ENCODE data around the gene GPR84.

The GPR84 gene

DNA sequence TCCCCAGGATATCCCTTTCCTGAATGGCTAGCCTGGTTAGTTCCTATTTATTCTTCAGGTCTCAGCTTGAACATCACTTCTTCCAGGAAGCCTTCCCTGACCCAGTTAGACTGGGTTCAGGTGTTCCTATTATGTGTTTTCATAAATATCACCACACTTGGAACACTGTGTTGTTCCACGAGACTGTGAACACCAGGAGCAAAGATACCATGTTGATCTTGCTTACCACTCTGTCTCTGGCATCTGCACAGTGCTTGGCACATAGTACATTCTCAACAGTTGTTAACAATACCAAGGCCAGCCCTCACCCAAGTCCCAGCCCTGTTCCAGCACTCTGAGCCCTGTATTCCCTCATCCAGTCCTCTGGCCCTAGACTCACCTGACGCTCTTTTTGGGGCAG lies 33.9 kb upstream of the GPR84 start:
- H3K4me3 Mint-ChIP-seq, result no peak overlapping the region
- peak overlapping the region; percentile 77 for H3K27ac Mint-ChIP-seq
- peaks cover 66% of the 10 kb centered on the region for H3K4me1 Mint-ChIP-seq (ENCODE audit: low read depth)
- intact Hi-C loops (cut with micrococcal nuclease), result loop anchor here (10.0 kb wide), 1 partner anchor 97 kb away; the partner anchor contains the start of gene NCKAP1L
- peaks cover 90% of the 10 kb centered on the region for H3K36me3 Mint-ChIP-seq (ENCODE audit: low read depth)
- no peaks in the 10 kb centered on the region for H3K9me3 Mint-ChIP-seq
- H3K27me3 Mint-ChIP-seq, result no peaks in the 10 kb centered on the region

- peaks cover 71% of the 10 kb centered on the region for H3K4me1 Mint-ChIP-seq (ENCODE audit: low read depth)
- no peak overlapping the region for H3K4me3 Mint-ChIP-seq
- H3K9me3 Mint-ChIP-seq, result no peaks in the 10 kb centered on the region
- peak overlapping the region; percentile 77 for H3K27ac Mint-ChIP-seq
- peaks cover 89% of the 10 kb centered on the region for H3K36me3 Mint-ChIP-seq (ENCODE audit: low read depth)
- intact Hi-C loops (cut with micrococcal nuclease), result loop anchor here (10.0 kb wide), 1 partner anchor 98 kb away; the partner anchor contains the start of gene NCKAP1L
- no peaks in the 10 kb centered on the region for H3K27me3 Mint-ChIP-seq
Observed at GRCh38 chr12:54397157-54397556, 32.9 kb upstream of the GPR84 start.

GRCh38 chr12:54395545-54395944 lies 31.3 kb upstream of the GPR84 start:
- Mint-ChIP-seq H3K4me3 (no peak overlapping the region), H3K4me1 (ENCODE audit: low read depth) (peaks cover 83% of the 10 kb centered on the region)

DNA sequence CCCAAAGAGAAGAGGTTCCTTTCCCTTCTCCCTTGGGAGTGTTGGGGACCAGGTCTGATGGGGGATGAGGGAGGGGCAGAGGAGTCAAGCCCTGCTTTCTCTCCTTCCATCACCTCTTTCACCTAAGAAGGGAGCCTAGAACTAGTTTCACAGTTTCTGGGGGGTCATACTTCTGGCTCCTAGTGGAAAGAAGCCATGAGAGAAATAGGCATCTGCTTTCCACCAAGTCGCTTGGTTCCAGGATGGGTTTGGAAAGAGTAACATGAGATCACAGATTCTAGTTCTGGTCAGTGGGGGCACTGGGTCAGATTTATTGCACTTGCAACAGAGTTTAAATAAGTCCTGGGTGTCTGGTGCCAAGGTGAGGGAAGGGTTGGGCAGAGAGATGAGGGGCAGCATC lies 30.7 kb upstream of the GPR84 start:
- Mint-ChIP-seq H3K4me3 (no peak overlapping the region), H3K9me3 (no peaks in the 10 kb centered on the region), H3K36me3 (ENCODE audit: low read depth) (peaks cover 79% of the 10 kb centered on the region), H3K27me3 (no peaks in the 10 kb centered on the region), H3K4me1 (ENCODE audit: low read depth) (peaks cover 88% of the 10 kb centered on the region), H3K27ac (peak overlapping the region; percentile 77)
- intact Hi-C loops (cut with micrococcal nuclease), result loop anchor here (1.0 to 10.0 kb wide), 2 partner anchors 16 to 100 kb away; partner anchors contain the start of gene NCKAP1L

More at GRCh38 chr12:54395545-54395944, 31.3 kb upstream of the GPR84 start:
- Mint-ChIP-seq H3K27ac (peak overlapping the region; percentile 77), H3K36me3 (ENCODE audit: low read depth) (peaks cover 84% of the 10 kb centered on the region), H3K27me3 (no peaks in the 10 kb centered on the region), H3K9me3 (no peaks in the 10 kb centered on the region)
- intact Hi-C loops (cut with micrococcal nuclease), result loop anchor here (10.0 kb wide), 1 partner anchor 99 kb away; the partner anchor contains the start of gene NCKAP1L

DNA sequence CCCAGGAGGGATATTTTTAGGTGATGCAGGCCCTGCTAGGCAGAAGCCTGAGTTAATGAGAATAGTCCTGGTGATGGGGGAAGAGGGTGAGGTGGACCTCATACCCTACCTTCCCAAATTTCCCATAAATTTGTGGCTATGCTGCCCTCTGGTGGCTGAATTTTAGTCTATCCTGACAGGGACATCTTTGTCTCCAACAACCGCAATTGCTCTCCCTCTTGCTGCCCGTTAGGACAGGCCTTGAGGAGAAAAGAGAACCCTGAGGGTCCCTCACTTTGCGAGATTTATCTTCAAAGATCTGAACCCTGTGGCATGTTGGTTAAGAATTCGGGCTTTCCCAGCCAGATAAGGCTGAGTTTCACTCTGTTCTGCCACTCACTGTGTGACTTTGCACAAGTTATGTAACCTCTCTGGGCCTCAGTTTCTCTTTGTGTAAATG lies 30.0 kb upstream of the GPR84 start:
- Mint-ChIP-seq H3K4me3 (no peak overlapping the region), H3K27me3 (no peaks in the 10 kb centered on the region), H3K27ac (peak overlapping the region; percentile 77), H3K36me3 (ENCODE audit: low read depth) (peaks cover 72% of the 10 kb centered on the region), H3K9me3 (no peaks in the 10 kb centered on the region), H3K4me1 (ENCODE audit: low read depth) (peaks cover 93% of the 10 kb centered on the region)
- intact Hi-C loops (cut with micrococcal nuclease), result loop anchor here (1.0 to 10.0 kb wide), 2 partner anchors 15 to 101 kb away; partner anchors contain the start of gene NCKAP1L

- H3K9me3 Mint-ChIP-seq, result no peaks in the 10 kb centered on the region
- intact Hi-C loops (cut with micrococcal nuclease), result loop anchor here (1.0 to 10.0 kb wide), 3 partner anchors 9 to 101 kb away; partner anchors contain the start of genes NCKAP1L and ZNF385A
- H3K27me3 Mint-ChIP-seq, result no peaks in the 10 kb centered on the region
- peaks cover 95% of the 10 kb centered on the region for H3K4me1 Mint-ChIP-seq (ENCODE audit: low read depth)
- H3K4me3 Mint-ChIP-seq, result no peak overlapping the region
- H3K27ac Mint-ChIP-seq, result peak overlapping the region; percentile 77
- H3K36me3 Mint-ChIP-seq (ENCODE audit: low read depth), result peaks cover 66% of the 10 kb centered on the region
Observed at GRCh38 chr12:54393743-54394142, 29.5 kb upstream of the GPR84 start.

DNA sequence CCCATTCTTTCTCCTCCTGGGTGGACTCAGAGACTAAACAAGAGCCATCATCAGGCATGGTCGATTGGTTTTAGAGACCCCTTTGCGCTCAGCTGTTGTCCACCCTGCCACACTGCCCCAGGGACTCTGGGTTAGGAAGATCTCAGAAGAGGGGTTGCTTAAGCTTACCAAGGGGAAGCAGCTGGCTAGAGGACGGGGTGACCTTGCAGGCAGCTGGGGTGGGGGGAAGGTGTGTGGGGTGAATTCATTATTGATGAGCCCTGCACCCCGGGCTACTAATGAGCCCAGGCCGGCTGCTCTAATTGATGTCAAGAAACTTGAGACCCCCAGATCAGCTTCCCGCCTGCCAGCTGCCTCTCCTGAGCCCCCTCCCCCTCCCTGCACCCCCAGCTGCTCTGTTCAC lies 28.9 kb upstream of the GPR84 start:
- H3K4me1 Mint-ChIP-seq (ENCODE audit: low read depth), result peaks cover 95% of the 10 kb centered on the region
- H3K36me3 Mint-ChIP-seq (ENCODE audit: low read depth), result peaks cover 61% of the 10 kb centered on the region
- H3K27me3 Mint-ChIP-seq, result no peaks in the 10 kb centered on the region
- intact Hi-C loops (cut with micrococcal nuclease), result loop anchor here (1.0 to 10.0 kb wide), 2 partner anchors 9 to 102 kb away; partner anchors contain the start of genes NCKAP1L and ZNF385A
- peak overlapping the region; percentile 77 for H3K27ac Mint-ChIP-seq
- peak overlapping the region; percentile 33 for H3K4me3 Mint-ChIP-seq
- H3K9me3 Mint-ChIP-seq, result no peaks in the 10 kb centered on the region

GRCh38 chr12:54392485-54393206 lies 28.4 kb upstream of the GPR84 start:
- H3K36me3 Mint-ChIP-seq (ENCODE audit: low read depth), result peaks cover 55% of the 10 kb centered on the region
- no peaks in the 10 kb centered on the region for H3K27me3 Mint-ChIP-seq
- H3K4me1 Mint-ChIP-seq (ENCODE audit: low read depth), result peaks cover 97% of the 10 kb centered on the region
- peak overlapping the region; percentile 77 for H3K27ac Mint-ChIP-seq
- no peaks in the 10 kb centered on the region for H3K9me3 Mint-ChIP-seq
- H3K4me3 Mint-ChIP-seq, result peak overlapping the region; percentile 33
- intact Hi-C loops (cut with micrococcal nuclease), result loop anchor here (1.0 to 10.0 kb wide), 2 partner anchors 8 to 102 kb away; partner anchors contain the start of genes NCKAP1L and ZNF385A

DNA sequence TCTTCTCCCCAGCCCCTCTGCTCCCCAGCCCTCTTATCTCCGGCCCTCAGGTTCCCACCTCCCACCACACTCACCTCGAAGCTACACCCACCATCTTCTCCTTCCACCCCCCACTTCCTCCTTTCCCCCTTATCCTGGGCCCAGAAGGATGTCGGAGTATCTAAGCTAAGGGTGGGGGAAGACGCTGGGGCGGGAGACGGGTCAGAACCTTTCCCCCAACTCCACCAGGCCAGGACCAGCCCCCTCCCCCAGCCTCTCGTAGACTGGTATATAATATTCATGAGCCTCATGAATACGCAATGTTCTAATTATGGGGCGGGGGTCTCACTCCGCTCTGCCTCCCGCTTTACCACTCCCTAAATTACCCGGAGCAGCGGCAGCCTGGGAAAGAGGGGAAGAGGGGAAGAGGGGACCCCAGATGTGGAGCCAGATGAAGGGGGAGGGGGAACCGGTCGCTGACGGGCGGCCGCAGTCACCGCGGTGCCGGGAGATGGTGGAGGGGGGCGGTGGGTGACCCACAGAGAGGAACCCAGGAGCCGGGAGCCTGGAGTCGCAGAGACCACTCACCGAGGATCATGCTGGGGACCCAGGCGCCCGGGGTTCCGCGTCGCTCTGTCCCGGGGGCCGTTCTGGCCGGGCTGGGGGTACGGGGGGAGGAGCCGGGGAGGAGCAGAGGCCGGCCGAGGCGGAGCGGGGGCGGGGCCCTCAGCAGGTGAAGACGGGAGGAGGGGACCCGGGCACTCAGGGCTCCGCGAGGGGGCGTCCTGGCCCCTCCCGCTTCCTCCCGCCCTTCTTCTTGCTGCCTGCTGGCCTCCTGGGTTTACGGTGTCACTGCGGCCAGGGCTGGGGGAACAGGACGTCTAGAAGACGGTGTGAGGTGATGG lies 26.6 kb upstream of the GPR84 start:
- H3K4me1 Mint-ChIP-seq (ENCODE audit: low read depth), result peaks cover 96% of the 10 kb centered on the region
- H3K4me3 Mint-ChIP-seq, result peak overlapping the region; percentile 73
- no peaks in the 10 kb centered on the region for H3K27me3 Mint-ChIP-seq
- H3K36me3 Mint-ChIP-seq (ENCODE audit: low read depth), result peaks cover 38% of the 10 kb centered on the region
- intact Hi-C loops (cut with micrococcal nuclease), result loop anchor here (10.0 kb wide), 1 partner anchor 104 kb away; the partner anchor contains the start of gene NCKAP1L
- H3K9me3 Mint-ChIP-seq, result no peaks in the 10 kb centered on the region
- H3K27ac Mint-ChIP-seq, result peak overlapping the region; percentile 77

GRCh38 chr12:54390176-54390667 lies 25.9 kb upstream of the GPR84 start:
- H3K27ac Mint-ChIP-seq, result peak overlapping the region; percentile 77
- H3K4me3 Mint-ChIP-seq, result peak overlapping the region; percentile 73
- H3K9me3 Mint-ChIP-seq, result no peaks in the 10 kb centered on the region
- intact Hi-C loops (cut with micrococcal nuclease), result loop anchor here (10.0 kb wide), 1 partner anchor 105 kb away; the partner anchor contains the start of gene NCKAP1L
- peaks cover 96% of the 10 kb centered on the region for H3K4me1 Mint-ChIP-seq (ENCODE audit: low read depth)
- no peaks in the 10 kb centered on the region for H3K27me3 Mint-ChIP-seq
- peaks cover 31% of the 10 kb centered on the region for H3K36me3 Mint-ChIP-seq (ENCODE audit: low read depth)

DNA sequence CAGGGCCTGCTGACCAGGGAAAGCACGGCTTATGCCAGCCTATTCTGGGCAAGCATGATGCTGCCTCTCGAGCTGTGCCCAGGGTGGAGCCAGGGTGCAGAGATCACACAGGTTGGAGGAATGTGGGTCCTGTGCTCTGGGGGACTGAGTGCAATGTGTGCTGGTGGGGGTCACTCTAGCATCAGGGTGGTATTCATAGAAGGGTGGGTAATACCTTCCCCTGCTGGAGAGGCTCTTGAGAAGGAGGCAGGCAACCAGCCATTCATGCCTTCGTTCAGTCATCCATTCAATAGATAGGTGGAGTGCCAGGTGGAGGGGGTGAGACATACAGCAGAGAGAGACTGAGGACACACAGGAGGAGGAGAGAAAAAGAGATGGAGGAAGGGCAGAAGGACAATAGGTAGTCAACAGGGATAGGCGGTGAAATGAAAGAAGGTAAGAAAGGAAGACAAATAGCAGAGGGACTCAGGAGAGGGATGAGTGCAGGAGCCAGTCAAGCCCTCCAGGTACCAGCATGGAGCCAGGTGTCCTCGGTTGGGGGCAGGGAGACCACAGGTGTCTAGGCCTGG lies 25.4 kb upstream of the GPR84 start:
- Mint-ChIP-seq H3K4me1 (ENCODE audit: low read depth) (peaks cover 96% of the 10 kb centered on the region), H3K27ac (peak overlapping the region; percentile 77), H3K36me3 (ENCODE audit: low read depth) (peaks cover 26% of the 10 kb centered on the region), H3K27me3 (no peaks in the 10 kb centered on the region), H3K4me3 (no peak overlapping the region), H3K9me3 (no peaks in the 10 kb centered on the region)
- intact Hi-C loops (cut with micrococcal nuclease), result loop anchor here (10.0 kb wide), 1 partner anchor 105 kb away; the partner anchor contains the start of gene NCKAP1L

DNA sequence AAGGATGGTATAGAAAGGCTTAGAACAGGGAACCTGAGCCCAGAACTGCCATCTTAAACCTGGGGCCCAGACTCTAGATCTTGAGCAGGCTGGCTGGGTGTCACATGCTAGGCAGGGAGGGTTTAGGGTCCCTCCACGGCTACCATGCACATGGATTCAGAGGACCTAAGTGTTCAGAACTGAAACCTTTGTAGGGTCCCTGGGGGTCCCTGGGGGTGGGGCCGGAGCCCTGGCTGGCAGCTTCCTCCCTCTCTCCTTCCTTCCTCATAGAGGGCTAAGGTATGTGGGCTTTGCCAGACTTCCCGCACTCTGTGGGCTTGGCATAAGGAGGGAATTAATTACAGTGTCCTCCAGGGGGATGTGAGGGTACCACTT lies 24.8 kb upstream of the GPR84 start:
- no peak overlapping the region for H3K4me3 Mint-ChIP-seq
- intact Hi-C loops (cut with micrococcal nuclease), result no loop called here
- H3K4me1 Mint-ChIP-seq (ENCODE audit: low read depth), result peaks cover 96% of the 10 kb centered on the region
- H3K36me3 Mint-ChIP-seq (ENCODE audit: low read depth), result peaks cover 26% of the 10 kb centered on the region
- H3K27me3 Mint-ChIP-seq, result no peaks in the 10 kb centered on the region
- H3K27ac Mint-ChIP-seq, result peak overlapping the region; percentile 77
- no peaks in the 10 kb centered on the region for H3K9me3 Mint-ChIP-seq

Data from dendritic cell treated with granulocyte-macrophage colony-stimulating factor and Interleukin-4, amounts not matched to agents 40 ng/mL and 50 ng/mL, for 4 days (primary cell).